GM10266 (cell line): ENCODE data around the gene ADNP2.

ENCODE experiments used
- DNase-seq: peaks from one replicate; pipeline ENCODE4 v3.0.0; 2012; ENCODE audit errors: extremely low spot score
- CTCF ChIP-seq: IDR thresholded peaks from 2 replicates; pipeline ENCODE4 v1.5.1; 2012; ENCODE audit warnings: mild to moderate bottlenecking, low read depth; ENCODE audit not compliant: control insufficient read depth, insufficient read depth; ENCODE audit errors: missing control alignments

The ADNP2 gene

GRCh38 chr18:80171054-80171872, 62.2 kb downstream of the ADNP2 start:
- DNase-seq = peak; percentile 78
- TF ChIP-seq CTCF = peak; percentile 85

GRCh38 chr18:80172056-80172455, 63.0 kb downstream of the ADNP2 start:
- TF ChIP-seq CTCF = no peak
- no peak for DNase-seq

GRCh38 chr18:80173060-80173459, 64.0 kb downstream of the ADNP2 start:
- no peak for DNase-seq
- TF ChIP-seq CTCF = no peak

- no peak for TF ChIP-seq CTCF
- no peak for DNase-seq
Observed at GRCh38 chr18:80175451-80176204, 66.6 kb downstream of the ADNP2 start.

- TF ChIP-seq CTCF = no peak
- no peak for DNase-seq
Observed at GRCh38 chr18:80176334-80177073, 67.4 kb downstream of the ADNP2 start.

- no peak for DNase-seq
- no peak for TF ChIP-seq CTCF
Observed at GRCh38 chr18:80177128-80177527, 68.1 kb downstream of the ADNP2 start.
